DMS53 (cell line): ENCODE results near the gene CKS2.

Source experiments
- DNase-seq: peaks from one replicate; lab custom pipeline; 2025; lab: John Stamatoyannopoulos, UW

The CKS2 gene

DNA sequence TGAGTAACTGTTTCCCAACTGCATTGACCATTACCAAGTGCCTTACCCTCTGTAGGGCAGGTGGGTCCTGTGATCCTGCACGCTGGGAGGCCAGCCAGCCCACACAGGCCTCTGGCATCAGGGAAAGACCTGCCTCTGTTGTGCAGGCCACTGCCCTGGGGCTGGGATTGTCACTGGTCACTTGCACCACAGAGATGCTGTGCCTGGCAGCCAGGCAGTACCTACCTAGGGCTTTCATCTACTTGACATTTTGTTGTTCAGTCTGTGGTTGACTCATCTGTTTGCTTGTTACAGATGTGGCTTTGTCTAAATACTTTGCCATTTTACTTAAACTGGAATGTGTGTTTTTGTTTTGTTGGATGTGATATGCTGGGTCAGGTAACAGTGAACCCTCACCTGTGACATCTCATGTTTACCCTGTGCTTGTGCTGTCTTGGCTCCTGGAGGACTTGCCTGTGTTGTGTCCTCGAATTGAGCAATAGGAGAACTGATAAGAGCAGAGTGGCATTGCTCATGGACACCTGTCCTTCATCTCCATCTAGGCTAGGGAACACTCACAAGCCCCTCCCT lies 40.1 kb downstream of the CKS2 start:
- DNase-seq, result peak; percentile 60

DNA sequence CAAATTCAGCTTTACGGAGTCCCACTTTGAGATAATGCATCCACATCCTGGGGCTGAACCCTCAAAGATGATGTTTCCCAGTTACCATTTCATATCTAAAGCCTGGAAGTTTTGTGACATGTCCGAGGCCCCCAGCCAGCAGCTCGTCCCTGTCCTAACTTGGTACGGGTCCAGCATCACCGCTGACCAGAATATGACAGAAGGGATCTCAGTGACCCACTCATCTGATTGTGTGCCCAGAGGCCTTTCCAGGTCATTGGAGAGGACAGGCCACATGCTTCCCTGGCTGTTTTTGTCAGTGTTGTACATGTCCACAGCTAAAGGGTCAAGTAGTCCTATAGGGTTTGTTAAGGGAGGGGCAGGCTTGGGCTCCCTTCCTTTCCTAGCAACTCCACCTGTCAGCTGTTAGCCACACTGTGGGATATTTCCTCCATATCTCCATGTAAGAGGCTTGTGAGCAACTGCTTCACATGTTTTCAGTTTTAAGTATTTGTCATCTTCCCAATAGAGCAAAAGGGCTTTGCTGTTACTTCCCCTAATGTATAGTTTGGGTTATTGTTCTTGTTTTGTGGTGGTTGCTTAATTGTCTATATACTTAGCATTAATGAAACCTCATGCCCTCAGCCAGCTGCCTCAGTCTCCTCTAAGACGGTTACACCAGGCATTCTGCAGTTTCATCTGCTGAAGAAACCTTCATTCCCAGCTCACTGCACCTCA lies 40.7 kb downstream of the CKS2 start:
- DNase-seq, result no peak

- no peak for DNase-seq
Measured at GRCh38 chr9:89352451-89352850, 41.5 kb downstream of the CKS2 start.

GRCh38 chr9:89352874-89353649 lies 42.1 kb downstream of the CKS2 start:
- no peak for DNase-seq

DNA sequence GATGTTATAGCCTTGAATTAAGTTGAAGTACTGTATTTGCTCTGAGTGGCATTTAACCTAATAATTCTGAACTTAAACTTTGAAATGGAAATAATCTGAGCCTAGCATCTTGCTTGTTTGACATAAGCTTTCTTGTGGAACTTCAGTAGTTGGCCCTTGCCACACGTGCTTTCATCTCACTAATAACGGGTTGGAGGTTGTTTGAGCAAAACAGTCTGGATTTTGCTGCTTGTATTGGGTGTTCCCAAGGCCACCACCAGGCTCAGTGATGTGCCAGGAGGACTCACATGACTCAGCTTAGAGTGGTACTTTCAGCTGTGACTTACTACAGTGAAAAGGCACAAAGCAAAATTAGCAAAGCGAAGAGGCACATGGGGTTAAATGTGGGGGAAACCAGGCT lies 43.0 kb downstream of the CKS2 start:
- DNase-seq, result peak; percentile 5

DNA sequence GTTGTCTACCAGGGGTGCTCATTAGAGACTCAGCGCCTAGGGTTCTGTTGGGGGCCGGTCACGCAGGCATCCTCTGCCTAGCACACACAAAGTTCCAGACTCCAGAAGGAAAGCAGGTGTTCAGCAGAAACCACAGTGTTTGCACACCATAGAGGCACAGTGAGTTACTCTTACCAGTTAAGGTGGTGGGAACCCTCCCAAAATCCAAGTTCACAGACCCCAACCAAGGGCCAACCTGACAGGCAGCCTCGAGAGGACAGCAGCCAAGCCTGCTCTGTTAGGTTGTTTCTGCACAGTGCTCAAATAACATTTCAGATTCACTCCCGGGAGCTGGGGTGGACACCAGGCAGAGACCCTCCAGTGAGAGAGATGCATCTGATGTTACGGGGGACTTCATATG lies 43.5 kb downstream of the CKS2 start:
- DNase-seq, result no peak

DNA sequence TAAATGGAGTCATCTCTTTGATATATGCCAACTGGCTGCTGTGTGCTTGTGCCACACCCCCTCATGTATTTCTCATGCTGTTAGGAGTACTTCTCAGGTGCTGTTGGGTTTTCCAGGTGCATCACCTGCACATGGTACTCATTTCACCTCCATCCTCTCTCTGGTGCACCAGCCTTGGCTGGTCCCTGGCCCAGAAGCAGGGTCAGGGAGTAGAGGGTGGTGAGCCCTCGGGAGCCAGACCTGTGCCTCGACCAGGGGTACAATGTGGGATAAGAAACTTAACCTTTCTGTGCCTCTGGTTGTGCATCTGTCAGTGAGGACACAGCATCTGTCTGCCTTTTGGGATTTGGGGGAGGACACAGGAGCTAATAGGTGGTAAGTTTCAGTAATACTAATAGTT lies 45.8 kb downstream of the CKS2 start:
- DNase-seq, result no peak

GRCh38 chr9:89357331-89358197 lies 46.6 kb downstream of the CKS2 start:
- no peak for DNase-seq

DNA sequence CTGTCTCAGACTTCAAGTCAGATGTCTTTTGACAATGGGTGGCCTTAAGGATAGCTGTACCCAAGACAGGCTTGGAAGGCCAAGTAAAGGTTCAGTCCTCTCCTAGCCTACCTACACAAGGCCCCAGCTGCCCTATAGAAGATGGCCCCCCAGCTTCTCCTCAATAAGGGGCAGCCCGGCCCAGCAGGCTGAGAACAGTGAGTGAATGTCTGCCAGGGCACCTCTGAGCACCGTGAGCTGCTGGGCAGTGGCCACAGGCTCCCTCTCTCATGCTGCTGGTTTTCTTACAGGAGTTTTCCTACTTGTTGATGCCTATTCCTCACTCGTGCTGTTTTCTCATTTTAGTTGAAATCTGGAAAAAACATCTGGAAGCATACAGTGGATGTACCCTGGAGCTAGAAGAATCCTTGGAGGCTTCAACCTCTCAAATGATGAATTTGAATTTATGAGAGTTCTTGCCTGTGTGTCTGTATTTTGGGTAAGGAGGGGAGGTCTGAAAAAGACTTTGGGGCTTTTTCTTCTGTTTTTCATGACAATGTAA lies 47.5 kb downstream of the CKS2 start:
- DNase-seq, result no peak

DNA sequence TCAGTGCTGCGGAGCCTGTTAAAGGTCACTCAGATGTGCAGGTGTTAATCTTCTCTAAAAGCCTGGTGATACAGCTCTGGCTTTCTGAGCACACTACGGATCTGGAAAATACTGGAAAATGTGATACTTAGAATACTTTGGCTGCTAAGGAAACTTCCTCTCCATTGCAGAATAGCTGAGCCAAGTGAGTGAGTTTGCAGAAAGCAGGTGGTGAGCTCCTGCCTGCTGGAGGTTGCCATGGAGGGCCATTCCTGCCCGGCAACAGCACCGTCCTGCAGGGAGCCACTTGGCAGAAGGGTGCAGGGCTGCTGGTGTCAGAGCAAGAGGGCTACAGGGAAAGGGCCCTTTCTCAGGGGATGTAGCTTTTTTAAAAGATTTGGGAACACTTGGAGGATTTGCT lies 48.0 kb downstream of the CKS2 start:
- peak; percentile 75 for DNase-seq

GRCh38 chr9:89359751-89360261 lies 48.8 kb downstream of the CKS2 start:
- DNase-seq, result peak; percentile 33

- peak; percentile 76 for DNase-seq
Measured at GRCh38 chr9:89360465-89360864, 49.5 kb downstream of the CKS2 start.

DNA sequence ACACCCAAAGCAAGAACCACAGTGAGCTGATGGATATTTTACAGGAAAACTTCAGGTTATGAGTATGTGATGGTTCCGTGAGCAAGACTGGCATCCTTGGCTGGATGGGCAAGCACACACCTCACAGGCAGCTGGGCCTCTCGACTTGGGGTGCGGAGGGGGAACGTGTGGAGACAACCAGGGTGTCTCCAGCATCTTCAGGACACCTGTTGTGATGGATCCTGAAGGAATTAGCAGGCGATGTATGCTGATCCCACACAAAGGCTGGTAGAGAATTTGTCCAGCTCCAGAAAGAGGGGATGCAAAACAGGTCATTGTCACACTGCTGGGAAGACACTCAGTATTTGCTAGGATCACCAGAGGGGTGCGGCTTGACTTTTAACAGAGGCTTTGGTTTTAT lies 50.0 kb downstream of the CKS2 start:
- no peak for DNase-seq

DNA sequence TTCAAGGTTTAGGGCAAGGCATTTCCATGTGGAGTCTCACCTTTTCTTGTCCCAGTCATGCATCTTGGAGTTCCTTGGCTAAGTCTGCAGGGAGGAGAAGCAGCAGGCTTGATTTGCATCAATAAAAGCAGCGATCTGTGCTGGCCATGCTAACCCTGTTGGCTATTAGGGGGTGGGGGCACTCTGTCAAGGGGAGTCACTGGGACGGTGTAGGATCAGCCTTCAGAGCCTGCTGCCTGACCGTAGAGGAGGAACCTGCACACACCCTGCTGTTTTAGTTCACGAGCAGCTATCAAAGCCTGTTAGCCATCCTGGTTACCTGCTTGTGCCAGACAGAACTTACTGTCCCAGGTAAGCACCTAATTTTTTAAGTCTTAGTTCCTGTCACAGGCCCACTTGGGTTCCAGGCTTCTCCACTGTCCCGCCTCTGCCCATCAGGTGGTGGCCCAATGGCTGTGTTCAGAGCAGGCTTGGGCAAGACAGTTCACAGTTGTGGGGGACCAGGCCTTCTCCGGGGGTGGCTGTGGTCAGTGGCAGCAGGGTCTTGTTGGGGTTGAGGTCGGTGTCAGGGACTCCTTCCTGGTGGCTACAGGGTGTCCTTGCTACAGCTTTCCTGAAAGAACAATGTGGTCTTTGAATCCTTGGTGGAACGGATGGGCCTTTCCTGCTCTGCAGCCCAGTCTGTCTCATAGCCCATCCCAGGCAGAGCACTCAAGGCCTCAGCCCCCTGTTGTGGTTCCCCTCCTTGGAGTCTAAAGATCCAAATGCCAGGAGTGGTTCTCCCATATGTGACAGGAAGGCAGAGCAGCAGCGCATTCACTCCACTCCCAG lies 51.0 kb downstream of the CKS2 start:
- DNase-seq, result no peak

GRCh38 chr9:89362647-89363310 lies 51.8 kb downstream of the CKS2 start:
- DNase-seq, result no peak

DNA sequence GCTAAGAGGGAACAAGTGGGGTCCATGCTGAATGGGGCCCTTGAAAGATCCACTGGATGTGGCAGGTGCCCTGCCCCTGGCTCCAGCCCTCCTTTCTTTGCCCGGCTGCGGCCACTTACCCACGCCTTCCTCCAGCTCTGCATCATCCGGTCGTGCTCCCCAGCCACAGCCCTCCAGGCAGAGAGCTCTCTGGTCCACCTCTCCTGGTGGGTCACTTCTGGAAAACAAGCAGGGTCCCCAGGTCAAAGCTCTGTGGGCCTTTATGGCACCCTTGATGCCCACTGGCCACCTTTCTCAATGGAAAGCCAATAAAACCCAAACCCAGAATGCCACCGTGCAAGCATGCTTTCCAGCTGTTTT lies 52.3 kb downstream of the CKS2 start:
- no peak for DNase-seq

GRCh38 chr9:89363921-89364665 lies 53.1 kb downstream of the CKS2 start:
- DNase-seq, result no peak

DNA sequence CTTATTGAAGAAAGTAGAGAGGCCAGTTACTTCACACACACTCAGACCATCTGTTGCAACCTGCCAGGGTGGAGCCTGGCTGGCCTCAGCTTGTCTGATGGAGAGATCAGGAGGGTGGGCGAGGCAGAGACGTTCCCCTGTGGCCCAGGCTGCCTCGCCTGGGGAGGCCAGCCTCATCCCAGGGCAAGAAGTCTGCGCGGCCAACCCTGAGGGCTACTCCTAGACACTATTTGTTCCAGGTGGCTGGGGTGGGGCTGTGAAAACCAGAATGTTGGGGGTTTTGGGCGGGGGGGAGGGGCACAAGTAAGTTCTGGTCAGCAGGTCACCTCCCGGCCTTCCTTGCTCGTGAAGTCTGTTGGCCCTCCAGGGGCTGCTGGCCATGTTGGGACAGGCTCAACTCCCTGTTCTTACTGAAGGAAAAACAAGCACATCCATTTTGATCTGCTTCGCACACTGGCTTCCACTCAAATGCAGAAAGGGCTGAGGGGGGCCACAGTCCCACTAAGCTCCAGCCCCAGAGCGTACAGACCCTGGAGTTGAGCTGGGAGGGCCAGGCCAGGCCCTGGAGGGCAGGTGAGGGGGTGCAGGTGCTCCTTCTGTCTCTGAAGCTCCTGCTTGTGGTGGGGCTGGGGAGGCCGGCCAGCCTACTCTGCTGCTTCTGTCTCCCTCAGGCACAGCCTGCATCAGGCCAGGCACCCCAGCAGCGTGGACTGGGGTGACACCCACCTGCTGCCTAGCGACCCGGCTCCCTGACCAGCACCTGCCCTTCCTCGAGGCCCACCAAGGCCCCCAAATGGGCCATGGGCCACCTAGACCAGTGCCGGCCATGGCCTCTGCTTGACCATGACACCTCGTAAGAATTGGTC lies 53.9 kb downstream of the CKS2 start:
- no peak for DNase-seq

GRCh38 chr9:89365532-89365912 lies 54.5 kb downstream of the CKS2 start:
- no peak for DNase-seq
